Activated T-cell treated with anti-CD3 and anti-CD28 coated beads, Interleukin-2, amount 50 U/mL, for 24 hours (primary cell): ENCODE data around the gene PROKR2.

Experiments
- DNase-seq: peaks from one replicate; pipeline ENCODE4 v3.0.0-alpha.2; 2020
- H3K27ac Mint-ChIP-seq: 2 replicates; pipeline ENCODE4 v1.8.0; 2020; ENCODE audit warnings: mild to moderate bottlenecking, mixed read lengths
- H3K27me3 Mint-ChIP-seq: 2 replicates; pipeline ENCODE4 v1.8.0; 2020; ENCODE audit warnings: mixed read lengths
- H3K36me3 Mint-ChIP-seq: 2 replicates; pipeline ENCODE4 v1.8.0; 2020; ENCODE audit warnings: low read depth, mixed read lengths
- H3K4me1 Mint-ChIP-seq: 2 replicates; pipeline ENCODE4 v1.8.0; 2020; ENCODE audit warnings: low read depth, mixed read lengths
- H3K4me3 Mint-ChIP-seq: 2 replicates; pipeline ENCODE4 v1.8.0; 2020; ENCODE audit warnings: mild to moderate bottlenecking, moderate library complexity, mixed read lengths
- H3K9me3 Mint-ChIP-seq: 2 replicates; pipeline ENCODE4 v1.8.0; 2020; ENCODE audit warnings: mixed read lengths

PROKR2 gene

DNA sequence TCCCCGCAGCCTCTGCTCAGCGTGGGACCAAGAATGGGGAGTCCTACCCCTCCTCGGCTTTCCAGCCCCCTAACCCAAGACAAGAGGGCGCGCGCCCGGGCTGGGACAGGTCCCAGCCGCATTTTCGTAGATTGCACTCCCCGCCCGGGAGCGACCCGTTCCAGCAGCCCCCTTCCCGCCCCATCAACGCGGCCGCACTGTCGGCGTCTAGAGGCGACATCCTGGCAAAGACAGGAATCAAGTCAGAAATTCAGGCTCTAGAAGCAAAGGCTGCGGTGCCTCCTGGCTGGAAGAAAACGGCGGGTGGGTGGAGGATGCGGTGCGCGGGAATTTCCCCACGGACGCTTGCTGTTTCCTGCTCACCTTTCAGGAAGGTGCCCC lies 957 bp downstream of the PROKR2 start:
- peaks cover 9% of the 10 kb centered on the region for H3K4me1 Mint-ChIP-seq
- peaks cover 75% of the 10 kb centered on the region for H3K27me3 Mint-ChIP-seq
- no peaks in the 10 kb centered on the region for H3K9me3 Mint-ChIP-seq
- H3K4me3 Mint-ChIP-seq = no peak overlapping the region
- no peak for DNase-seq
- H3K36me3 Mint-ChIP-seq = no peaks in the 10 kb centered on the region
- no peak overlapping the region for H3K27ac Mint-ChIP-seq

DNA sequence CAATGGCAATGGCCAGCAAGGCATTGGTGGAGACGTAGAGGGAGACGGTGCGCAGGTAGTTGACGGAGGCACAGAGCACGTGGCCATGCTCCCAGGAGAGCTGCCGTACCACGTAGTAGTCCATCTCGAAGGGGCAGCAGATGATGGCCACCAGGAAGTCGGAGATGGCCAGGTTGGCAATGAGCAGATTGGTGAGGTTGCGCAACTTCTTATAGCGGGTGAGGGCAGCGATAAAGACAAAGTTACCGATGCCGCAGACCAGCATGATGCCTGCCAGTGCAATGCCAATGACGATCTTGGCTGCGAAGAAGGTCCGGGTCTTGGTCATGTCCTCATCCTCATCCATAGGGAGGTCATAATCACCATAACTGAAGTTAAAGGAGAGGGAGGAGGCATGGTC lies 2.8 kb downstream of the PROKR2 start:
- peaks cover 9% of the 10 kb centered on the region for H3K4me1 Mint-ChIP-seq
- H3K9me3 Mint-ChIP-seq = peaks cover 16% of the 10 kb centered on the region
- no peak overlapping the region for H3K4me3 Mint-ChIP-seq
- peaks cover 64% of the 10 kb centered on the region for H3K27me3 Mint-ChIP-seq
- no peak overlapping the region for H3K27ac Mint-ChIP-seq
- H3K36me3 Mint-ChIP-seq = no peaks in the 10 kb centered on the region
- no peak for DNase-seq

- Mint-ChIP-seq H3K27ac (no peak overlapping the region), H3K27me3 (peaks cover 50% of the 10 kb centered on the region), H3K36me3 (no peaks in the 10 kb centered on the region), H3K4me3 (no peak overlapping the region), H3K9me3 (peaks cover 26% of the 10 kb centered on the region), H3K4me1 (peaks cover 9% of the 10 kb centered on the region)
- no peak for DNase-seq
Observed at GRCh38 chr20:5312518-5312917, 4.2 kb downstream of the PROKR2 start.

GRCh38 chr20:5309971-5310370 lies 6.8 kb downstream of the PROKR2 start:
- DNase-seq = no peak
- Mint-ChIP-seq H3K4me1 (no peaks in the 10 kb centered on the region), H3K36me3 (no peaks in the 10 kb centered on the region), H3K4me3 (no peak overlapping the region), H3K9me3 (peaks cover 37% of the 10 kb centered on the region), H3K27ac (no peak overlapping the region), H3K27me3 (peaks cover 30% of the 10 kb centered on the region)

DNA sequence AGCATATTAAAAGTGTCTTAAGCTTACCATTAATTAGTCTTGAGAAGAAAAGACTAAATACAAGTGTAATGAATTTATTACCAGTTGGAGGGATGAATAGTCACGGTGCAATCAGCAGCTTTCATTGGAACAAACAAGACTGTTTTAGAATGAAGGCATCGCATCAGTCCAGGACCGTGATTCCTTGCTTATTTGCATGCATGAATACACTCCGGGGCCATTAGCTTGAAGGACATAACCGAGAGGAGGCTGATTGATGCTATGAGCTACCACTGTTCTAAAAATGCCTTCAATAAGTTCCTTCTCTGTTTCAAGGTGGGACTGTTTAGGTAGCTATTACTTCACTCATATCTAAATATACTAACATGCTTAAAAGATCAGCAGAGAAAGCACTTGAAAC lies 17.9 kb downstream of the PROKR2 start:
- Mint-ChIP-seq H3K4me1 (peaks cover 11% of the 10 kb centered on the region), H3K9me3 (no peaks in the 10 kb centered on the region), H3K36me3 (no peaks in the 10 kb centered on the region), H3K4me3 (no peak overlapping the region), H3K27ac (no peak overlapping the region), H3K27me3 (peaks cover 67% of the 10 kb centered on the region)
- DNase-seq = no peak

GRCh38 chr20:5297280-5298004 lies 19.3 kb downstream of the PROKR2 start:
- Mint-ChIP-seq H3K4me3 (no peak overlapping the region), H3K27me3 (peaks cover 64% of the 10 kb centered on the region), H3K36me3 (no peaks in the 10 kb centered on the region), H3K4me1 (peaks cover 11% of the 10 kb centered on the region), H3K9me3 (no peaks in the 10 kb centered on the region), H3K27ac (no peak overlapping the region)
- DNase-seq = no peak

GRCh38 chr20:5290596-5290995 lies 26.2 kb downstream of the PROKR2 start:
- H3K4me1 Mint-ChIP-seq = no peaks in the 10 kb centered on the region
- H3K27ac Mint-ChIP-seq = no peak overlapping the region
- H3K4me3 Mint-ChIP-seq = no peak overlapping the region
- H3K9me3 Mint-ChIP-seq = no peaks in the 10 kb centered on the region
- no peak for DNase-seq
- H3K36me3 Mint-ChIP-seq = no peaks in the 10 kb centered on the region
- peaks cover 22% of the 10 kb centered on the region for H3K27me3 Mint-ChIP-seq

DNA sequence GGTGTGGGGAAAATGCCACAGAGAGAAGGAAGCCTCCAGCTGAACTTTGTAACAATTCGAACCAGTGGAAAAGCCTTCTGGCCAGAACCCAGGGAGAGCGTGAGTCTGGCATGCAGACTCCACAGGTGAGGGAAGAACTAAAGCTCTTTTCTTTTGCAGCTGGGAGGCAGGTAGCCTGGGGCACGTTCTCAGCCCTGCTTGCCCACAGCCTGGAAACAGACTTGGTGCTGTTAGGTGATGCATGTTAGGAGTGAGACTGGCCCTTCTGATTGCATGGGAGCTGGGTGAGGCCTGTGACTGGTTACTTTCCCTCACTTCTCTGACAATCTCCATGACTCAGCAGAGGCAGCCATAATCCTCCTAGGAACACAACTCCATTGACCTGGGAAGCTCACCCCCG lies 34.2 kb downstream of the PROKR2 start:
- Mint-ChIP-seq H3K36me3 (no peaks in the 10 kb centered on the region), H3K9me3 (no peaks in the 10 kb centered on the region), H3K27ac (no peak overlapping the region), H3K27me3 (peaks cover 49% of the 10 kb centered on the region), H3K4me1 (no peaks in the 10 kb centered on the region), H3K4me3 (no peak overlapping the region)
- DNase-seq = no peak

DNA sequence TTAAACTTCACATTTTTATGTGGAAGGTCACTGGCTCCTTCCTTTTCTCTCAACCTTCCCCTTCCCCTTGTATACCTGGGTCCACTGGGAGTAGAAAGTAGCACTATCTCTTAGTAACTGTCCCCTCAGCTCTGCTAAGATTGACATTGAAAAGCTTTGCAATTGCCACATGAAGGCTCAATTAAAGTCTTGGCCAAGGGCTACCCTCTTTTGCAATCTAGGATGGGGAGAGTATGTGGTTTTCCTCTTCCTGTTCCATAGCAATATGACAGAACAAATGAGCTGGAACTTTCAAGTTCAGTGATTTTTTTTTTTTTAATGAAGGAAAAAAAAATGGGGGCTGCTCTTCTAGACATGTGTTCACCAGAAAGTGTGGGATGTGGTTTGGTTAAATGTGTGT lies 37.1 kb downstream of the PROKR2 start:
- Mint-ChIP-seq H3K27me3 (peaks cover 49% of the 10 kb centered on the region), H3K9me3 (no peaks in the 10 kb centered on the region), H3K27ac (no peak overlapping the region), H3K4me1 (no peaks in the 10 kb centered on the region), H3K36me3 (no peaks in the 10 kb centered on the region), H3K4me3 (no peak overlapping the region)
- DNase-seq = no peak

DNA sequence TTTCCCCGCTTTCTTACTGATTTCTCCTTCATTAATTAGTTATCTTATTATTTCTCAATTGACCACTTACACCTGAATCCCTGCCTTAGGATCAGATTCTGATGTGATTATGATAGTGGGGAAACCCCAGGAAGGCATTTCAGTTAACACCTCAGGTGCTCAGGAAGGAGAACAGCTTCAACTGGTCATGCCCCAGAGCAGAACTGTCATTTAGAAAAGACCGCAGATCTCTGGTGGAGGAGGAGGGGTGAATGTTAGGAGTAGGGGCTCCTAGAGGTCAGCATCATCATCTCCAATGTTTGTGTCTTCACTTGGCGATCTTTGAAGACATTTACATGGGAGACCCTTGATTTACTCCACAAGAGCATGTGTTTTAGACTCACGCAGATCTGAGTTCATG lies 44.5 kb downstream of the PROKR2 start:
- Mint-ChIP-seq H3K27me3 (peaks cover 22% of the 10 kb centered on the region), H3K4me3 (no peak overlapping the region), H3K9me3 (no peaks in the 10 kb centered on the region), H3K36me3 (no peaks in the 10 kb centered on the region), H3K4me1 (no peaks in the 10 kb centered on the region), H3K27ac (no peak overlapping the region)
- no peak for DNase-seq

GRCh38 chr20:5270603-5271002 lies 46.2 kb downstream of the PROKR2 start:
- Mint-ChIP-seq H3K27ac (no peak overlapping the region), H3K36me3 (no peaks in the 10 kb centered on the region), H3K4me3 (no peak overlapping the region), H3K4me1 (no peaks in the 10 kb centered on the region), H3K9me3 (no peaks in the 10 kb centered on the region), H3K27me3 (peaks cover 23% of the 10 kb centered on the region)
- no peak for DNase-seq

- H3K4me1 Mint-ChIP-seq = no peaks in the 10 kb centered on the region
- no peak overlapping the region for H3K4me3 Mint-ChIP-seq
- peaks cover 27% of the 10 kb centered on the region for H3K27me3 Mint-ChIP-seq
- no peak overlapping the region for H3K27ac Mint-ChIP-seq
- H3K36me3 Mint-ChIP-seq = no peaks in the 10 kb centered on the region
- H3K9me3 Mint-ChIP-seq = no peaks in the 10 kb centered on the region
- DNase-seq = no peak
Observed at GRCh38 chr20:5268449-5268848, 48.3 kb downstream of the PROKR2 start.

DNA sequence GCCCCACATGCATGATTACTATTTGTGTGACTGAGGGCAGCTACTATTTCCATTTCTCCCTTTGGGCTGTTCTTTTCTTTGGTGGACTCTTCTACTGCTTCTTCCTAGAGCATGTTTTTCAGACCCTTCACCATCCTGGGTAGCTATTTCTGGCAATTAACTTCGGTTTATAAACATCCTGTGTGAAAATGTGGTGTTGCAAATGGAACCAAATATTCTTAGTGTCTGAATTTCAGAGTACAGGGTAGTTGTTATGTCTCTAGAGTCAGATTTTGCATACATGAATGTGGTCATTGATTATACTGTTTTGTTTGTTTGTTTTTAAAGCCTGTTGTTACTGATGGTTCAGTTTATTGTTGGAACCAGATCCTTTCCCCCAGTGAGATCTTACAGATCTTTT lies 49.7 kb downstream of the PROKR2 start:
- no peak overlapping the region for H3K4me3 Mint-ChIP-seq
- H3K27me3 Mint-ChIP-seq = peaks cover 22% of the 10 kb centered on the region
- H3K27ac Mint-ChIP-seq = no peak overlapping the region
- no peak for DNase-seq
- H3K9me3 Mint-ChIP-seq = no peaks in the 10 kb centered on the region
- no peaks in the 10 kb centered on the region for H3K36me3 Mint-ChIP-seq
- H3K4me1 Mint-ChIP-seq = no peaks in the 10 kb centered on the region
